HepG2 (cell line): ENCODE results near the gene ANKRD10. TPM values are rescaled to one million over a fixed set of nuclear protein-coding genes. Genes with fewer than 3 reads are reported as not detected.

Experiments used
- ATAC-seq: fragments of 200-7000 bp; cut with Tn5 transposase; 3 replicates; pipeline ENCODE4 v1.9.1; 2020; ENCODE audit warnings: mild to moderate bottlenecking, moderate library complexity
- BruUV-seq: library from RNA; stranded (reverse); fragments of 400-500 nt; replicated peaks from 2 replicates; lab custom pipeline; 2021; lab: Mats Ljungman, UMichigan
- CTCF ChIA-PET: fragments of 300-600 bp; formaldehyde crosslinking; extraction: SDS; loops from one replicate; lab custom pipeline; 2021; ENCODE audit warnings: low total read pairs, inconsistent platforms, low intra/inter-chr PET ratio; lab: Yijun Ruan, JAX
- POLR2A ChIA-PET: fragments of 350-600 bp; sonication (Branson Sonifier 250); formaldehyde crosslinking; loops from one replicate; lab custom pipeline; 2020; ENCODE audit warnings: antibody characterized with exemption, inconsistent platforms; lab: Yijun Ruan, JAX
- DNase-seq: peaks from one replicate; pipeline ENCODE4 v3.0.0-alpha.2; 2015; ENCODE audit warnings: low spot score
- FAIRE-seq: peaks from 3 replicates; lab custom pipeline; 2011; peaks lifted over from hg19 to GRCh38; lab: Jason Lieb, UNC
- H2AFZ ChIP-seq: one replicate; pipeline ENCODE4 v1.6.1; 2011; ENCODE audit warnings: low read length, inconsistent platforms
- H3K27ac ChIP-seq: fragments of 300-600 bp; 3 replicates; pipeline ENCODE4 v1.8.0; 2011; ENCODE audit warnings: mixed run types, mild to moderate bottlenecking, mixed read lengths, low read length, inconsistent platforms; ENCODE audit not compliant: insufficient read depth; ENCODE audit errors: extremely low read length
- H3K27me3 ChIP-seq, 2 experiments: fragments of 200-600 bp in 1 of 2; 2 replicates in 1 of 2; 3 replicates in 1 of 2; pipeline versions ENCODE4 v1.6.0 to v1.8.0; 2011; ENCODE audit warnings: low read length in 2 of 2, mild to moderate bottlenecking in 2 of 2, moderate library complexity in 2 of 2, inconsistent platforms in 1 of 2; ENCODE audit not compliant: insufficient read depth in 2 of 2, control insufficient read depth in 1 of 2
- H3K36me3 ChIP-seq, 2 experiments: fragments of 200-600 bp in 1 of 2; replicated peaks in 1 of 2; 2 replicates in 1 of 2; 3 replicates in 1 of 2; pipeline versions ENCODE4 v1.5.1 to v1.8.0; 2011; ENCODE audit warnings: low read length in 2 of 2, inconsistent platforms in 1 of 2; ENCODE audit not compliant: insufficient read depth in 2 of 2, control insufficient read depth in 1 of 2
- H3K4me1 ChIP-seq: 2 replicates; pipeline ENCODE4 v1.5.1; 2012; ENCODE audit warnings: low read length, inconsistent platforms; ENCODE audit not compliant: insufficient read depth
- H3K4me2 ChIP-seq: 2 replicates; pipeline ENCODE4 v1.6.0; 2011; ENCODE audit warnings: low read depth, low read length, inconsistent platforms
- H3K4me3 ChIP-seq, 3 experiments: fragments of 200-600 bp in 1 of 3; sonication (generic), shearing (Covaris generic) in 1 of 3; replicated peaks in 1 of 3; 2 replicates each; pipeline ENCODE4 v1.5.1; 2011 to 2016; ENCODE audit warnings: low read length in 3 of 3, inconsistent platforms in 2 of 3, low read depth in 2 of 3, mild to moderate bottlenecking in 2 of 3, control low read depth in 1 of 3, mixed read lengths in 1 of 3; ENCODE audit not compliant: insufficient read depth in 1 of 3
- H3K79me2 ChIP-seq: one replicate; pipeline ENCODE4 v1.6.1; 2011; ENCODE audit warnings: low read length, inconsistent platforms; ENCODE audit not compliant: insufficient read depth
- H3K9ac ChIP-seq: 2 replicates; pipeline ENCODE4 v1.6.0; 2011; ENCODE audit warnings: mild to moderate bottlenecking, low read depth, low read length, inconsistent platforms; ENCODE audit not compliant: insufficient read depth
- H3K9me3 ChIP-seq: 2 replicates; pipeline ENCODE4 v1.5.1; 2012; ENCODE audit warnings: mild to moderate bottlenecking, low read length
- H4K20me1 ChIP-seq: 2 replicates; pipeline ENCODE4 v1.6.0; 2011; ENCODE audit warnings: inconsistent platforms, mild to moderate bottlenecking, low read length, moderate library complexity; ENCODE audit not compliant: insufficient read depth
- ATAD3A ChIP-seq: sonication (generic); formaldehyde crosslinking; IDR thresholded peaks from 2 replicates; pipeline ENCODE4 v1.4.0; 2020; ENCODE audit warnings: missing genetic modification reagents
- DBP ChIP-seq: sonication (generic); formaldehyde crosslinking; IDR thresholded peaks from 2 replicates; pipeline ENCODE4 v1.4.0; 2020; ENCODE audit warnings: missing genetic modification reagents; ENCODE audit errors: not compliant biosample characterization
- DMAP1 ChIP-seq: IDR thresholded peaks from 2 replicates; pipeline ENCODE4 v1.6.1; 2016
- GPBP1L1 ChIP-seq: sonication (generic); formaldehyde crosslinking; IDR thresholded peaks from 2 replicates; pipeline ENCODE4 v1.5.0; 2020; ENCODE audit warnings: mild to moderate bottlenecking, missing genetic modification reagents
- NFRKB ChIP-seq: fragments of 450-650 bp; IDR thresholded peaks from 2 replicates; pipeline ENCODE4 v1.6.1; 2017
- PRMT3 ChIP-seq: sonication (generic); formaldehyde crosslinking; IDR thresholded peaks from 2 replicates; pipeline ENCODE4 v1.8.1; 2022; ENCODE audit warnings: low read depth, mild to moderate bottlenecking, moderate library complexity, missing genetic modification reagents, borderline replicate concordance
- RFX1 ChIP-seq: fragments of 450-650 bp; IDR thresholded peaks from 2 replicates; pipeline ENCODE4 v1.6.1; 2017
- TFE3 ChIP-seq: IDR thresholded peaks from 2 replicates; pipeline ENCODE4 v1.6.1; 2016
- ZHX2 ChIP-seq, 2 experiments: sonication (generic) in 1 of 2; formaldehyde crosslinking in 1 of 2; IDR thresholded peaks; 2 replicates each; pipeline versions ENCODE4 v1.6.1 to v1.9.0; 2014 to 2022; ENCODE audit warnings: antibody characterized with exemption in 1 of 2, borderline replicate concordance in 1 of 2, inconsistent platforms in 1 of 2, low read depth in 1 of 2, missing genetic modification reagents in 1 of 2
- ZNF232 ChIP-seq: sonication (generic); formaldehyde crosslinking; IDR thresholded peaks from 2 replicates; pipeline ENCODE4 v1.4.0; 2020; ENCODE audit warnings: missing genetic modification reagents, borderline replicate concordance
- ZNF235 ChIP-seq: sonication (generic); formaldehyde crosslinking; IDR thresholded peaks from 2 replicates; pipeline ENCODE4 v1.8.1; 2023; ENCODE audit warnings: mild to moderate bottlenecking, missing genetic modification reagents, borderline replicate concordance
- ZNF766 ChIP-seq: sonication (generic); formaldehyde crosslinking; IDR thresholded peaks from 2 replicates; pipeline ENCODE4 v1.5.0; 2020; ENCODE audit warnings: missing genetic modification reagents, borderline replicate concordance
- WGBS: methylation state at CpG from one replicate; pipeline ENCODE4 v1.1.6; 2017; ENCODE audit warnings: low lambda C conversion rate; 5-methylcytosine and 5-hydroxymethylcytosine counted together
- in situ Hi-C: cut with HindIII; loops from 2 replicates; pipeline ENCODE4 v1.10.0; 2017; ENCODE audit warnings: low pct_unique_long_range_greater_than_20kb; ENCODE audit not compliant: extremely low pct_ligation_motif_present
- intact Hi-C: fragments of 100-400 bp; cut with micrococcal nuclease; formaldehyde crosslinking; loops from one replicate; pipeline ENCODE4 v1.10.0; 2022; ENCODE audit not compliant: unreplicated experiment
- polyA plus RNA-seq, 8 experiments: library from polyadenylated mRNA; depleted of rRNA in 3 of 8; stranded (reverse) in 7 of 8; unstranded in 1 of 8; fragments of >200 nt; fragmentation: Illumina TruSeq in 4 of 8; extraction: Trizol in 4 of 8; gene quantifications; 2 replicates each; pipeline versions ENCODE4 v1.2.1 to v1.2.3, GENCODE V29; 2011 to 2016; ENCODE audit warnings: low read depth in 4 of 8, missing spikeins in 1 of 8, mixed read lengths in 1 of 8; ENCODE audit not compliant: insufficient read depth in 1 of 8
- total RNA-seq, 5 experiments: library from RNA; depleted of rRNA; stranded (reverse); fragments of >200 nt; fragmentation: Illumina TruSeq; extraction: Trizol; gene quantifications; 2 replicates each; pipeline ENCODE4 v1.2.3, GENCODE V29; 2016; ENCODE audit warnings: low read depth in 1 of 5

Gene ANKRD10
- total and polyA plus RNA-seq, 2 of the 13 experiments (the other 11 are each of a cell fraction or from before 2014, with no cell fraction given) = 108 to 115 TPM

- H3K4me1 ChIP-seq = peaks cover 10% of the 10 kb centered on the region
- TF ChIP-seq ZNF232 (CRISPR knock-in tag) = no peak
- TF ChIP-seq ATAD3A = no peak
- no peak for TF ChIP-seq ZNF235 (CRISPR knock-in tag)
- no peak for TF ChIP-seq NFRKB
- no peak for TF ChIP-seq DMAP1 (CRISPR knock-in tag)
- no peak for TF ChIP-seq ZHX2 (IDR thresholded peaks at IDR 0.05; ENCODE audit: low read depth)
- TF ChIP-seq ZHX2 (CRISPR knock-in tag; IDR thresholded peaks at IDR 0.05; ENCODE audit: borderline replicate concordance) = no peak
- TF ChIP-seq RFX1 = no peak
- TF ChIP-seq GPBP1L1 (CRISPR knock-in tag) = no peak
- no peak for TF ChIP-seq TFE3 (CRISPR knock-in tag)
- no peak for TF ChIP-seq ZNF766 (CRISPR knock-in tag)
- TF ChIP-seq DBP (CRISPR knock-in tag) = no peak
- TF ChIP-seq PRMT3 (CRISPR knock-in tag) = no peak
- TF ChIP-seq, all 625 proteins: peak for 0
- in situ Hi-C loops (no loop called here), intact Hi-C loops (no loop called here)
- Histone ChIP-seq H3K36me3 (peaks cover 0 to 5% of the 10 kb centered on the region in 2 experiments; a peak in 3 of 5 replicates), H2AFZ (no peak overlapping the region), H3K9me3 (no peaks in the 10 kb centered on the region), H3K27me3 (no peaks in the 10 kb centered on the region), H3K9ac (no peak overlapping the region), H3K4me3 (no peak overlapping the region), H3K4me2 (no peak overlapping the region), H3K27ac (no peak overlapping the region), H3K79me2 (no peaks in the 10 kb centered on the region), H4K20me1 (no peaks in the 10 kb centered on the region)
- ATAC-seq (no peak), FAIRE-seq (no peak), DNase-seq (no peak)
- CTCF ChIA-PET = no interaction called here
- BruUV-seq = no TSS peak
- POLR2A ChIA-PET = no interaction called here
- WGBS = 96% methylated on average over 7 of the region's 15 CpGs
Measured at GRCh38 chr13:110879482-110879881, 35.4 kb downstream of the ANKRD10 start.
